Pancreas (tissue), 10 donors: ENCODE measurements around the gene LUM. TPM values are rescaled to one million over a fixed set of nuclear protein-coding genes. Genes with fewer than 3 reads are reported as not detected.
A peak's percentile ranks its signal among the peaks of the same experiment; 100 is the strongest.

Experiments
- ATAC-seq, 4 donors: fragments of 200-7000 bp; cut with Tn5 transposase; one replicate each; pipeline versions ENCODE4 v1.8.0 to v1.9.1; 2020; ENCODE audit warnings: mild to moderate bottlenecking in 4 of 4, moderate library complexity in 4 of 4
- DNase-seq, 6 donors: peaks; one replicate each; pipeline ENCODE4 v3.0.0-alpha.2; 2020
- FAIRE-seq: peaks from 2 replicates; lab custom pipeline; 2012; peaks lifted over from hg19 to GRCh38; lab: Jason Lieb, UNC
- H3K27ac ChIP-seq, 4 donors: fragments of 200-600 bp; sonication (generic); 1 replicate in 3 of 4; 2 replicates in 1 of 4; pipeline versions ENCODE4 v1.5.0 to v1.8.0; 2020
- H3K27me3 ChIP-seq, 4 donors: fragments of 200-600 bp; one replicate each; pipeline ENCODE4 v1.8.0; 2021
- H3K36me3 ChIP-seq, 3 donors: fragments of 200-600 bp; sonication (generic) in 1 of 3; one replicate each; pipeline versions ENCODE4 v1.5.0 to v1.8.0; 2020 to 2021
- H3K4me1 ChIP-seq, 3 donors: fragments of 200-600 bp; one replicate each; pipeline ENCODE4 v1.8.0; 2021
- H3K4me3 ChIP-seq, 4 donors: fragments of 200-600 bp; sonication (generic) in 2 of 4; one replicate each; pipeline versions ENCODE4 v1.5.0 to v1.8.0; 2020 to 2021
- H3K9me3 ChIP-seq, 4 donors: fragments of 200-600 bp; one replicate each; pipeline ENCODE4 v1.8.0; 2021
- CTCF ChIP-seq, 4 donors: fragments of 200-600 bp; sonication (generic) in 3 of 4; IDR thresholded peaks; one replicate each; pipeline versions ENCODE4 v1.5.0 to v1.8.0; 2021; ENCODE audit warnings: antibody characterized with exemption in 4 of 4
- WGBS, 2 donors: extraction: QIAGEN DNeasy Blood & Tissue Kit; methylation state at CpG; one replicate each; pipeline ENCODE4 v1.1.7; 2013; 5-methylcytosine and 5-hydroxymethylcytosine counted together
- intact Hi-C, 3 donors: fragments of 100-400 bp; cut with DNase I; formaldehyde crosslinking; loops; one replicate each; pipeline versions ENCODE4 v1.11.1 to v1.14.2; 2022
- polyA plus RNA-seq, 2 donors: library from polyadenylated mRNA; stranded (reverse); fragments of 200-250 nt; gene quantifications; one replicate each; pipeline ENCODE4 v1.2.3, GENCODE V29; 2013
- total RNA-seq, 6 donors: library from RNA; stranded (reverse); fragmentation: NEBNext Ultra II Directional in 4 of 6; extraction: Animal tissue kit (Norgen Biotek cat#: 25700) in 4 of 6; gene quantifications; one replicate each; pipeline versions ENCODE4 v1.2.1 to v1.2.4, GENCODE V29; 2021 to 2023
- donor health status: healthy with polysubstance abuse.
- donor health status: DM: no; HTN: no; CAD: no; lungs with moderate emphysema.
- donor health status: DM: no; HTN: no; CAD: no.
- donor health status: control.
- donor health status: control.
- donor health status: Bipolar disorder and iron deficiency.
- donor health status: DM: yes; HTN: yes; CAD: no.
- donor health status: DM: no; HTN: no; CAD: no.
- donor health status: DM: no; HTN: no; CAD: no.
- donor health status: DM: yes; HTN: yes; CAD: no.

The LUM gene
- total and polyA plus RNA-seq, 8 donors, result 5.1 to 164 (median 18.4) TPM

GRCh38 chr12:91110311-91110924 lies 876 bp downstream of the LUM start:
- no peak for DNase-seq
- Histone ChIP-seq H3K4me3 (no peak overlapping the region), H3K36me3 (no peaks in the 10 kb centered on the region), H3K27me3 (no peaks in the 10 kb centered on the region), H3K9me3 (no peaks in the 10 kb centered on the region), H3K27ac (peak overlapping the region in 1 of 4 donors; percentile 25), H3K4me1 (no peaks in the 10 kb centered on the region)
- FAIRE-seq, result no peak
- 33 to 49% methylated on average over 5 of the region's 5 CpGs for WGBS, 2 donors
- no peak for ATAC-seq
- intact Hi-C loops, result no loop called here
- no peak for TF ChIP-seq CTCF (IDR thresholded peaks at IDR 0.05)

GRCh38 chr12:91109581-91110310 lies 1.5 kb downstream of the LUM start:
- no peak for ATAC-seq
- intact Hi-C loops, result loop anchor here in 1 of 3 donors (10.0 kb wide), 1 partner anchor 125 kb away; no protein-coding TSS in a partner anchor
- Histone ChIP-seq H3K4me1 (no peaks in the 10 kb centered on the region), H3K27me3 (no peaks in the 10 kb centered on the region), H3K27ac (peak overlapping the region in 1 of 4 donors; percentile 25), H3K36me3 (no peaks in the 10 kb centered on the region), H3K9me3 (no peaks in the 10 kb centered on the region), H3K4me3 (no peak overlapping the region)
- TF ChIP-seq CTCF (IDR thresholded peaks at IDR 0.05), result no peak
- no peak for DNase-seq
- no peak for FAIRE-seq
- 54 to 72% methylated on average over 2 of the region's 2 CpGs for WGBS, 2 donors

- peak; percentile 35 to 88 (median 66) for DNase-seq
- Histone ChIP-seq H3K4me3 (no peak overlapping the region), H3K27me3 (no peaks in the 10 kb centered on the region), H3K9me3 (no peaks in the 10 kb centered on the region), H3K36me3 (no peaks in the 10 kb centered on the region), H3K27ac (no peak overlapping the region), H3K4me1 (no peaks in the 10 kb centered on the region)
- WGBS, 2 donors, result 18% methylated on average over 7 of the region's 7 CpGs
- no peak for FAIRE-seq
- TF ChIP-seq CTCF (IDR thresholded peaks at IDR 0.05), result peak; percentile 46 to 72 (median 59)
- ATAC-seq, result peak; percentile 56 to 90 (median 86)
- intact Hi-C loops, result loop anchor here in 1 of 3 donors (10.0 kb wide), 1 partner anchor 124 kb away; no protein-coding TSS in a partner anchor
Observed at GRCh38 chr12:91109148-91109564, 2.1 kb downstream of the LUM start.

GRCh38 chr12:91108196-91108755 lies 3.0 kb downstream of the LUM start:
- WGBS, 2 donors, result 61 to 67% methylated on average over 5 of the region's 5 CpGs
- intact Hi-C loops, result loop anchor here in 1 of 3 donors (10.0 kb wide), 1 partner anchor 123 kb away; no protein-coding TSS in a partner anchor

More at GRCh38 chr12:91108196-91108755, 3.0 kb downstream of the LUM start:
- H3K4me1 ChIP-seq, result no peaks in the 10 kb centered on the region
- ATAC-seq, result no peak
- no peak overlapping the region for H3K4me3 ChIP-seq
- H3K9me3 ChIP-seq, result no peaks in the 10 kb centered on the region
- no peaks in the 10 kb centered on the region for H3K36me3 ChIP-seq
- no peak for FAIRE-seq
- TF ChIP-seq CTCF (IDR thresholded peaks at IDR 0.05), result no peak
- no peaks in the 10 kb centered on the region for H3K27me3 ChIP-seq
- no peak for DNase-seq
- H3K27ac ChIP-seq, result no peak overlapping the region
